ENCODE results near the gene HEPN1.
"Not testable (repeated sequence)": the region's sequence is repeated elsewhere in the genome, so short reads cannot be mapped to it uniquely, and the experiment has no call there.

The HEPN1 gene

GRCh38 chr11:124944565-124944964 is 25.5 kb downstream of the HEPN1 start:
- DNase-seq = no peak

- DNase-seq = no peak
Measured at GRCh38 chr11:124945826-124946225, 26.8 kb downstream of the HEPN1 start.

GRCh38 chr11:124946735-124947141 is 27.7 kb downstream of the HEPN1 start:
- DNase-seq = no peak

- DNase-seq = no peak
Measured at GRCh38 chr11:124950601-124951330, 31.7 kb downstream of the HEPN1 start.

- no peak for DNase-seq
Measured at GRCh38 chr11:124951341-124951740, 32.3 kb downstream of the HEPN1 start.

GRCh38 chr11:124953753-124954589 is 34.9 kb downstream of the HEPN1 start, which contains the start of gene CCDC15:
CCDC15 (plus strand) TSS chr11:124954202; CDS start chr11:124954733, 531 bp downstream.
- peak; percentile 99 for DNase-seq

GRCh38 chr11:124954590-124954955 is 35.5 kb downstream of the HEPN1 start:
- DNase-seq = peak; percentile 21

- peak; percentile 26 for DNase-seq
Measured at GRCh38 chr11:124955035-124955434, 36.0 kb downstream of the HEPN1 start.

GRCh38 chr11:124961972-124962609 is 43.0 kb downstream of the HEPN1 start:
- DNase-seq = peak; percentile 89

- DNase-seq = not testable (repeated sequence)
Measured at GRCh38 chr11:124968197-124968596, 49.1 kb downstream of the HEPN1 start.
